ENCODE results near the gene PRKCB.
"Not testable (repeated sequence)": the region's sequence is repeated elsewhere in the genome, so short reads cannot be mapped to it uniquely, and the experiment has no call there.

PRKCB gene

DNA sequence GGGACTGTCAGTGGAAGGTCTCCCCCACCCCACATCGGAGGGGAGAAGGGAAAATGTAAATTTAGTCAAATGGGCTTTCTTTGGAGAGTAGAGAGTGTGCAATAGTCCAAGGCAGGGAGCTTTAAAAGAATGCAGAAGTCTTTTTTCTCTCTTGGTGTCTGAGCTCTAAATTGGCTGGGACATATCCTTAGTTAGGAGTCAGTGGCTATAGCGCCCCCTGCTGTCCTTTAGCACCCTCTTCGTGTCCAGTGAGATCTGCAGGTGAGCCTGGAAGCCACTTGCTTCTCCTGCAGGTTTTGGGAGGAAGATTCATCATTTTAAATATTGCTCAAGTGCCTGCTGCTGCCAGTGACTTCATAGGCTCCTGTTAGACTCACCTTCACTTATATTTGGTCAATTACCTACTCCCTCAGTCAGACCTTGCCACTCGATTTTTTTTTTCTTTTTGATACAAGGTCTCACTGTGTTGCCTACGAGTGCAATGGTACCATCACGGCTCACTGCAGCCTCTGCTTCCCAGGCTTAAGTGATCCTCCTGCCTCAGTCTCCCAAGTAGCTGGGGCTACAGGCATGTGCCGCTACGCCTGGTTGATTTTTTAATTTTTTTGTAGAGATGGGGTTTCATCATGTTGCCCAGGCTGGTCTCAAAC, 174.8 kb downstream of the PRKCB start:
- ATAC-seq = peak; percentile 44

DNA sequence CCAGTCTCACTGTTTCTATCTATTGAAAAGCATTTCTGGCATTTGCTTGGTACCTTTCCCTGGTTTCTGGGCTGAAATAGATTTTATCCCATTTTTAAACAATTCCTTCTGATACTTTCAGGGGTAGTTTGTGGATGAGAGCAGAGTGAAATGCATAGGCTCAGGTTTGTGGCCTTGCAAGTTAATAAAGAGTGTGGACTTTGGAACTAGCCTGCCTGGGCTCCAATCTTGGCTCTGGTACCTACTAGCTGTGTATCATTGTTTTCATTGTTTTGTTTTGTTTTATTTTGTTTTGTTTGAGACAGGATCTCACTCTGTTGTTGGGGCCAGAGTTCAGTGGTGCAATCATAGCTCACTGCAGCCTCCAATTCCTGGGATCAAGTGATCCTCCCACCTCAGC, 175.5 kb downstream of the PRKCB start:
- ATAC-seq = no peak

DNA sequence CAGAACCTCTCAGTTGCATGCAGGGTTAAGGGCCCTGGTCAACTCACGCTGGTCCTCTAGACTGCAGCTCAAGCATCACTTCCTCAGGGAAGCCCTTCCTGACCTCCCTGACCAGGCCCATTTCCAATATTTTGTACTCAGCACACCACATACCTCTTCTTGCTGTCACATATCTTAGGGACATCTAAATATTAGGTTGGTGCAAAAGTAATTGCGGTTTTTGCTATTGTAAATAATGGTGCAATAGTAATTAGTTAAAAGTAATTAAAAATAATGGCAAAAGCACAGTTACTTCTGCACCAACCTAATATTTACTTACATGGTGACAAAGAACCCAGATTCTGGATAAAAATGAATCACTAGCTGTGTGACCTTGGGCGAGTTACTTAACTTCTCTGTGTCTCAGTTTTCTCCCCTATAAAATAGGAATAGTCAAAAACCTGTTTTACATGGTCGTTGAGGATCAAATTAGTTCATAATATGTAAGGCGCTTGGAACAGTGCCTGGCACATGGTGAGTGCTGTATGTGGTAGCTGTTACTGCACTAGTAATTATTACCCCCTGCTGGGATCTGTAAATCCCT, 177.4 kb downstream of the PRKCB start:
- no peak for ATAC-seq

DNA sequence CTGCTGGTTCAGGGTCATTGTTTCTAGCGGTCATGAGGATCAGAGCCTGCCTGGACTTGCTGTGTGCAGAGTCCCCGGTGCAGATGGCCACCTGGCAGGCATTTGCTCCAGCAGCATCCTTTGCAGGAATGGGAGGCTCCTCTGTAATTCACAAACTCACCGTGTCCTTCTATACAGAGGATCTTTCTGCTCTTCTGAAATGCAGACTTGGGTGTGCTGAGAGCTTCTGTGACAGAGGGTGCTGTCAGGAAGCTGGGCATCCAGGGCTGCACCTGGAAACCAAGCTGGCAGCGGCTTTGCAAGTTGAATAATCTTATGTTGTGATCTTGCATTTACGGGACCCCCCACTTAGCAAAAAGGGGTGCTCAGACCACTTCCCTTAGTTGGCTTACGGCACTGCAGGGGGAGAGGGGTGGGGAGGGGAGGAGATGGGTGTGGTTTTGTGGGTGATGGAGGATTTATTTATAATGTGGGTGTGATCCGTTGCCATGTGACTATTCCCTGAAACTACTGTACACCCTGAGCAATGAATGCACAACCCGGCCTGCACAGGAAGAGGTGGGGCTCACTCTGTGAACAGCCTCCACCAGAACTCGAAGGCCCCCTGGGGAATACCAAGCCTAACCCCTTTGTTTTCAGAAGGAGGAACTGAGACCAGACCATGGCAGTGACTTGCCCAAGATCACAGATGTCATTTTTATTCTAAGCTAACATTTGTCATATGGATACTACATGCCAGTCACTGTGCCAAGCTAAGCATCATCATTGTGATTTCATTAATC, 178.3 kb downstream of the PRKCB start:
- ATAC-seq = peak; percentile 87 to 91

DNA sequence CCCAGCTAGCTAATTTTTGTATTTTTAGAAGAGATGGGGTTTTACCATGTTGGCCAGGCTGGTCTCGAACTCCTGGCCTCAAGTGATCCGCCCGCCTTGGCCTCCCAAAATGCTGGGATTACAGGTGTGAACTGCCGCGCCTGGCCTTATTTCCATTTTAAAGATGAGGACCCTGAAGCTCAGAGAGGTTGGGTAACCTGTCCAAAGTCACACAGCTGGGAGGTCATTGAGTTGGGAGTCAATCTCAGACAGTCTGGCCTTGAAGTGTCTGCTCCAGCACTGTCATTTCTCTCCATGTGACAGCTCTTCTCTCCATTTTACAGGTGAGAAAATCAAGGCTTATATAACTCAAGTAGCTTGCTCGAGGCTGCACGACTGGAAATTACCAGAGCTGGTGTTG, 179.2 kb downstream of the PRKCB start:
- not testable (repeated sequence) for ATAC-seq

DNA sequence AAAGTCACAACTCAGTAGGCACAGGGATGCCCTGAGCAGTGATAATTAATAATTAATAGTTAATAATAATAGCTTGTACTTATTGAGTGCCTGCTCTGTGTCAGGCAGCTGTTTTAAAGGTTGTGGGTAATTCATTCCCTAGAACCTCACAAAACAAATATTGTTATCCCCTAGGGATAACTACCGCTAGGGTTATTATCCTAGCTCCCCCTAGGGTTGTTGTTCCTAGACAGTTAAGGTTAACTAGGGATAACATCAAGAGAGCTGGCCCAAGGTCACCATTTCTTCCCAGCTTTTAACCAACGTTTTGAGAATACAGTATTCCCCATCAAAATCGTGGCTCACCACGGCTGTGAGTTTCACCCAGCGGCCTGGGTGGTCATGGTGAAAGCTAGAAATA, 180.1 kb downstream of the PRKCB start:
- no peak for ATAC-seq

DNA sequence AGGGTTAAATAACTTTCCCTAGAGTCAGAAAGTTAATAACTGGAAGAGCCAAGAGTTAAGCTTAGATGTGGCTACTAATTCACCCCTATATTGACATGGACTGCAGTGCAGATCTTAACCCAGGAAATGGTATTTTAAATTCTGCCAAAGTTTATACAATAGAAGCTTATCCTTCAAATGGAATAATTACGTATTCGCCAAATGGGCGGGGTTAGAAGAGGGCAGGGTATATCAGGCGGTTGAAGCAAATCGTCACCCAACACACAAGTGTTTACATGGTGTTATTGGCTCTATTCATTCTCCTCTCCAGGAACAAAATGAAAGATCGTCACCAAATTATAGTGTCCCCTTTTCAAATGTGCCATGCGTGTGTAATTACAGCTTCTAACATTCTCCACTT, 182.7 kb downstream of the PRKCB start:
- ATAC-seq = no peak

DNA sequence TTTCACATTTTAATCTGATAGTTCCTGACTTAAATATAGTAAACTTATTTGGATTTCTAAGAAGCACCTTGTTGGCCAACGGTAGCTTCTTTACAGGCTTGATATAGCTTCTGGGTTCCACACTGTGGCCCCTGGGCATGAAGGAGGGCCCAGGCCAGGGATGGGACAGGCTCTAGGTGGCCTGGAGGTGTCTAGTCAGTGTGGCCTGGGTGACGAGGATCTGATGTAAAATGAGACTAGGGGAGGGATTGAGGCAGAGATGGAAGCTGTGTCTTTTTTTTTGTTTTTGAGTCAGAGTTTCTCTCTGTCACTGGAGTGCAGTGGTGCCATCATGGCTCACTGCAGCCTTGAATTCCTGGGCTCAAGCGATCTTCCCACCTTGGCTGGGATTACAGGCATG, 187.0 kb downstream of the PRKCB start:
- peak in 1 of 2 donors; percentile 17 for ATAC-seq

DNA sequence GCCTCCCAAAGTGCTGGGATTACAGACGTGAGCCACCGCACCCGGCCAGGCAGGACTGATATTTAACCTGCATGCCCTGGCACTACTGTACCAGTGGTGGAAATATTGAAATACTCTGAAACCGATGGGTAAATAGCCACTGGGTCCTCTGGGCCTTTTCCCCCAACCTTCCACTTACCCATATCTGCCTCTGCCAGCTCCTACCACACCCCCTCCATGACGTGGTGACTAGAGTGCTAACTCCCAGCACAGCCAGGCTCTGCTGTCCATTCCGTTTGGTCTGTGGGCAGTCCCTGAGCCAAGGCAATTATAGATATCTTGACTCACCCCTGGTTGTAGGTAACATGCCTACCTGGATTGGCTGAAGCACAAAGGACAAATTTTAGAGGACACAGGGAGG, 187.8 kb downstream of the PRKCB start:
- no peak for ATAC-seq

DNA sequence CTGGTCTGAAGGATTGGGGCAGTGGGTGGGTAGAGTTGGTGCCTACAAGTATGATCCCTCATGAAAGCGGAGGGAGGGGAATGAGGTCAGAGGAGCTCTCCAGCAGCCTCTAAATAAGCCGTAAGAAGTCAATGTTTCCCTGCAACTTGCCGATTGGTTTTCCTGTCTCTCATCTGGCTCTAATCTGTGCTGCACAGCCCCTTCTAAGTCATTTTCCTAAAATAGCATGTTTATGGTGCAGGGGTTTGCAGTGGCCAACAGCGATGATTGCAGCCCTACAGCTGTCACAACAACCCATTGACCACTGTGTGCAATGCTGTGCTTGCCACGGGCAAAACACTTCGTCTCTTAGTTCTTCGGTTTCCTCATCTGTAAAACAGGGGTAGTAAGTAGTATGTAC, 189.2 kb downstream of the PRKCB start:
- ATAC-seq = no peak

DNA sequence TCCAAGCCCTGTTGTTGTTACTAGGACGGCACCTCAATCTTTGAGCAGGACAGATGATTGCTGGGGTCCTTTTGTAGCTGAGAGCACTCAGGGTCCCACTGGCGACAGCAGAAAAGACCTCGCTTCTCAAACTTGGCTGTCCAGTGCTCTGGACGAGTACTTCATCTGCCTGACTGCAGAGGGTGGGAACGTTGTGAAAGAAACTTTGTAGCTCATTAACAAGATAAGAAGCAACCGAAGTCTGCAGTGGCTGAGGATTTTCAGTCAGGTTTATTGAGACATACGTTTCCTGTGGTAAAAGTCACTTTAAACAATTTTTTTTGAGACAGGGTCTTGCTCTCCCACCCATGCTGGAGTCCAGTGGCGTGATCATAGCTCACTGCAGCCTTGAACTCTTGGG, 191.7 kb downstream of the PRKCB start:
- no peak for ATAC-seq

DNA sequence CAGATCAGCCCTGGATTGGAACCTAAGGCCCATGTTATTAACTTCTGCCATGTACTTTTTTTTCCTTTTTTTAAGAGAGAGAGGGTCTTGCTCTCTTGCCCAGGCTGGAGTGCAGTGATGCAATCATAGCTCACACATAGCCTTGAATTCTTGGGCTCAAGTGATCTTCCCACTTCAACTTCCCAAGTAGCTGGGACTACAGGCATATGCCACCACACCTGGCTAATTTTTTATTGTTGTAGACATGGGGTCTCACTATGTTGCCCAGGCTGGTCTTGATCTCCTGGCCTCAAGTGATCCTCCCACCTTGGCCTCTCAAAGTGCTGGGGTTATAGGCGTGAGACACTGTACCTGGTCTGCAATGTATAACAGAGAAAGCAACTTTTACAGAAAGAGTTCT, 194.1 kb downstream of the PRKCB start:
- not testable (repeated sequence) for ATAC-seq

DNA sequence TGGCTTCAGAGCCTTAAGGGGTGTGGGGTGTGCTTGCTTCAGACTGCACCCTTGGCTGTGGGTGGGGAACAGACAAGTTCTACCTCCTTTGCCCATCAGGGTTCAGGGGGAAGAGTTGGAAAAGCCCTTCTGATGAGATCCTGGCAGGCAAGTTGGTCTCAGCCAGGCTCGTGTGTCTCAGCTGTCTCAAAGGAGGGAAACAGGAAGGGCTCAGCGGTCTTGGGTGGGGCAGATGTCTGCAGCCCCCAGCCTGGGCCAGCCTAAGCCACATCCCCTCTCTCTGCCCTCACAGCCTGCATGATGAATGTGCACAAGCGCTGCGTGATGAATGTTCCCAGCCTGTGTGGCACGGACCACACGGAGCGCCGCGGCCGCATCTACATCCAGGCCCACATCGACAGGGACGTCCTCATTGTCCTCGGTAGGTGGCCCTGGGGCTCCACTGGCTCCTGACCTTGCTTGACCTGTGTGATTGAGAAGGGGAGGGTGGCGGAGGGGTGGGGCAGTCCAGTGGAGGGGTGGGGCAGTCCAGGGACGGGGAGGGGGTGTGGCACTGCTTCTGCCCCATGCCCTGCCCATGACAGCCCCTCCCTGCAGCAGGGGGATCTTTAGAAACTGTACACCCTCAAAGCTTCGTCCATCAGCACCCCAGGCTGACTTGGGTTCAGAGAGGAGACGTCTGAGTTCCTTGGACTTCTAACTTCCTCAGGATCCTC, 199.5 kb downstream of the PRKCB start:
- peak in 1 of 2 donors; percentile 31 for ATAC-seq

DNA sequence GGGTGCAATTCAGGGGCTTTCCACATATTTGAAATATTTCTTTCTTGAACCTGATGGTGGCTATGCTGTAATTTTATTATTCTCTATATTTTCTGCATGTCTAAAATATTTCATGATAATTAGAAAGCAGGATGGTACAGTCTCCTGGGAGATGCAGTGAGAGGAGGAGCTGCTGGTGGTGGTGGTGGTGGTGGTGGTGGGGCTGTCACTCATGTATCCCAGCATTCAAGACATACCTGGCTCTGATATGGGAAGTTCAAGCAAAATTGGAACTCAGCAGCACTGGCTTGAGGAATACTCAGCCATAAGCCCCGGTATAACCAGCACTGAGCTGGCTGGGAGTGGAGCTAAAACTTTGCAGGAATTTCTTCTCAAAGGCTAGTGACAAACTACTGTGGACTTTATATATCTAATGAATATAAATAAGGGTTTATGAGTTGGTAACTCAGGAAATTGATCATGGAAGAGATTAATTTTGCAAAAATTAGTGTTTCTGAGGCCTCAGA, 200.3 kb downstream of the PRKCB start:
- no peak for ATAC-seq

DNA sequence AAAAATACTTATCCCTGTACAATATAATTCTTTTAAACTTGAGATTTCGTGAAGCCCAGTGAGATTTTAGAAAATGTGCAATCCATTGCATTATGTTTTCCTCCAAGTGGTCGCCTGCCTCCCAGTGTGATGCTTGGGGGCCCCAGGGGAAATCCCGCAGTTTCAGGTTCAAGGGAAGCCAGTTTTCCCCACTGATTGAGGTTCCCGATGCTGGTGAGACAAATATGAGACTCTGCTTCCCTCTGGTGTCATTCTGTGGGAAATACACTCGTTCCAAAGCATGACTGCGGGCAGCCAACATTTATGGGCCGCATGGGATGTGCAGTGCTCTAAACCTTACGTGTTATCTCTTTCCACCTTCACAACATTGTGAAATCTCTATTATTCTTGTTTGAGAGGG, 200.8 kb downstream of the PRKCB start:
- no peak for ATAC-seq

DNA sequence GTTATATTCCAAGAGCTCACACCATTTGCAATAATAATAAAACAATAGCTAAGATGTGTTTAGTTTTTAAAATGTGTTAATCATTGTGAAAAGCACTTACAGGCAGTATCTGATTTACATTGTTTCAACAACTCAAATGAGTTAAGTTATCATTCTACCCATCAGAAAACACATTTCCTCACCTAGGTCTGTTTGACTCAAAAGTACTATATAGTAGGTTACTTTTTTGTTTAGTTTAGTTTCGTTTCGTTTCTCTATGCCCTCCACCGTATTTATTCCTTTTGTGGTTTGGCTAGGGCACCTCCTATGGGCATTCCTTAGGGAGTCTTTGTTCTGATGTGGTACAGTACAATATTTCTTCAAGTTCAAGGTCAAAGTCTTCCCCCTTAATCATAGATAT, 201.6 kb downstream of the PRKCB start:
- ATAC-seq = no peak

DNA sequence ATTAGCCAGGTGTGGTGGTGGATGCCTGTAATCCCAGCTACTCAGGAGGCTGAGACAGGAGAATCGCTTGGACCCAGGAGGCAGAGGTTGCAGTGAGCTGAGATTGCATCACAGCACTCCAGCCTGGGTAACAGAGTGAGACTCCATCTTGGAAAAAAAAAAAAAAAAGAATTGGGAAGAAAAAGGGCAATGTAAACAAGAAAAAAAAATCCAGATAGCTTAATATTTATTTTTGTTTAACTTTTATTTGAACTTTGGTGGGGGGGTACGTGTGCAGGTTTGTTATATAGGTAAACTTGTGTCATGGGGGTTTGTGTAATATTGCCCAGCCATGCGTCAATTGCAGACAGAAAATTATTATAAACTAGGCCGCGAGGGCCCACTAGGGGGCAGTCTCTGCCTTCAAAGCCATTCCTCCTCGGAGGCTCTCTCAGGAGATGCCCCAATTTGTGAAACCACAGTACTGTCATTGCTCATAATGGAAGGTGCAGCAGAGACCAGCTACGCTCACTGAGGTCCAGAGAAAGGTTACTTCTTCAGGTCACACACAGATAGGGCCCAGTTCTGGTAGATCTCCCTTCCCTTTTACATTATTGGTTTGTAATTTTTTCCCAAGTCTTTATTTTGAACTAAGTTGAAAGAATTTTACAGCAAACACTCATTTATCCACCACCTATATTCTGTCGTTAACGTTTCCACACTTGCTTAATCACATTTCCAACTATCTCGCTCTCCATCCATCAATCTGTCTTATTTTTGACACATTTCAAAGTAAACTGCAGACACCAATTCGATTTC, 206.2 kb downstream of the PRKCB start:
- ATAC-seq = peak; percentile 87 to 96

DNA sequence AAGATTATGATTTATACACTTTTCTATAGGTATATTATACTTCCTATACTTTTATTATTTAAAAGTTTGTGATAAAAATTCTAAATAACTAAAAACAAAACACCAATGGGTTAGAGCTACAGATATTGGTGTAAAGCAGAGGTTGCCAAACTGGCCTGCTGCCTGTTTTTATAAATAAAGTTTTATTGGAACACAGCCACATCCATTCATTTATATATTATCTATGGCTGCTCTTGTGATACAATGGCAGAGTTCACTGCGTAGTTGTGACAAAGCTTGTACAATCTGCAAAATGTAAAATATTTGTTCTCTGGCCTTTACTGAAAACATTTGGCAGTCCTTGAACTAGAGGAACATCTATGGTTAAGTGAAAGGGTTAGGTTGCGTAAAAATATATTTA, 208.7 kb downstream of the PRKCB start:
- no peak for ATAC-seq

DNA sequence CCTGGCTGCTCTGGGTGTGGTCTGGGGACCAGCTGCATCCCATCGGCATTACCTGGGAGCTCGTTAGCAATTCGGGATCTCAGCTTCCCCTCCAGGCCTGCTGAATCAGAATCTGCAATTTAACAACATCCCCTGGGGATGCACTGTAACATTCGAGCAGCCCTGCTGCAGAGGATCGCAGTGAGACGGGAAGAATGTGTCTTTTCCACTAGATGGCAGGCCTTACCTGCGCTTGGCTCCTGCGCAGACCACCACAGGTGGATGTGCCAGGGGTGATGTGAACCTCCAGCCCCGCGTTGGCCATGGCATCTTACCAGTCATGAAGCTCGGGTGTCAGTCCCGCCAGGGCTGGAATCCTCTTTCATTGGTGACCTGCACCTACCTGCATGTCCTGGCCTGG, 209.9 kb downstream of the PRKCB start:
- ATAC-seq = no peak

DNA sequence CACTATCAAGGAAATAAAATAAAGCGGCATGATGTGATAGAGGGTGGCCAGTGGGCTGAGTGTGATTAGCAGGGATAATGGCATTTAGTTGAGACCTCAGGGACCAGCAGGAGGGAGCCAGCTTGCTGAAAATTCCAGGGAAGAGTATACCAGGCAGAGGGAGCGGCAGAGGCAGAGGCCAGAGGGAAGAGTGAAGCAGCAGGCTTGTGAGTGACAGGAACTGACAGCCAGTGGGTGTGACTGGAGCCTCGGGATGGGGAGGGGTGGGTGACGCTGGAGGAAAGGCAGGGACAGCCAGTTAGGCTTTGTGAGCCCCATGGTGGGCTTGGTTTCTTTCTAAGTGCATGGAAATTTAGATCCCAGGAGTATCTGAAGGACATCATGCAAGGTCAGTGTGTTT, 210.7 kb downstream of the PRKCB start:
- ATAC-seq = no peak

DNA sequence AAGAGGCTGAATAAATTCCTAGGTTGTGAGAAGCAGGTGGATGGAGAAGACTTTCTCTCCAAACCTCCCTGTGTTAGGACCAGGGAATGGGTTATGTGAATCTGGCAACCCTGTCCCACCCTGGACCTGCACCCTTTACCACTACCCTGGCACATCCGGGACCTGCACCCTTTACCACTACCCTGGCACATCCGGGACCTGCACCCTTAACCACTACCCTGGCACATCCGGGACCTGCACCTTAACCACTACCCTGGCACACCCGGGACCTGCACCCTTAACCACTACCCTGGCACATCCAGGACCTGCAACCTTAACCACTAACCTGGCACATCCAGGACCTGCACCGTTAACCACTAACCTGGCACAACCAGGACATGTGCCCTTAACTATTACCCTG, 213.3 kb downstream of the PRKCB start:
- ATAC-seq = no peak

DNA sequence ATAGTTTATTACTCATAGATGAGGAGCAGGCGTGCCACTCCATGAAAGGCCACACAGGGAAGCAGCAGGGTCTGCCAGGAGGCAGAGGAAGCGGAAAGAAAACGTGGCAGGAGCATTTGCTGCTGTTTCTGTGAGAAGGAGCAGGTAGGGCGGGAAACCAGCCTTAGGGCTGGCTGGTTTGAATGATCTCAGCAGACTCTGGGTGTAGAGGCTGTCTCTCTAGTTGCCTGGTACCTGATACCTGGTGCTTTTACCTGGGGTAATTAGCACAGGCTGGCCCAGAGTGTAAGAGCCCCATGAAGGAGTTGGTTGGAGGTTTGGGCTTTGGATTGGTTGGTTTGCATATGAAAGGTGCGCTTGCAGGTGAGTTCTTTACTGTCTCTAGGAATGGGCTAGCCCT, 215.3 kb downstream of the PRKCB start:
- ATAC-seq = no peak

All from activated CD4-positive, CD25-positive, alpha-beta regulatory T cell treated with anti-CD3 and anti-CD28 coated beads, Interleukin-2, amount 50 U/mL, for 24 hours (primary cell).